Erythroblast (primary cell): ENCODE measurements around the gene PDCD6IP.

ENCODE experiments used
- GATA1 ChIP-seq: IDR thresholded peaks from 2 replicates; pipeline ENCODE4 v1.6.1; 2011; ENCODE audit warnings: low read depth, mild to moderate bottlenecking, control low read depth, low read length, moderate library complexity
- POLR2A ChIP-seq: IDR thresholded peaks from 2 replicates; pipeline ENCODE4 v1.6.1; 2011; ENCODE audit warnings: mild to moderate bottlenecking, low read length

- TF ChIP-seq POLR2A: no peak
- no peak for TF ChIP-seq GATA1
These were observed 8.3 kb upstream of the PDCD6IP start for GRCh38 chr3:33790091-33790490.
